D721Med (cell line): ENCODE results near the gene TOP3B.
"Not testable (repeated sequence)": the region's sequence is repeated elsewhere in the genome, so short reads cannot be mapped to it uniquely, and the experiment has no call there.

Experiments used
- DNase-seq: peaks from one replicate; pipeline ENCODE4 v3.0.0; 2011; ENCODE audit warnings: low spot score; ENCODE audit not compliant: insufficient read length
- FAIRE-seq: peaks from 2 replicates; lab custom pipeline; 2011; peaks lifted over from hg19 to GRCh38; lab: Jason Lieb, UNC
- TF ChIP-seq, protein P1 (sequence below): IDR thresholded peaks from 2 replicates; pipeline ENCODE4 v1.5.1; 2012; ENCODE audit warnings: mild to moderate bottlenecking, control low read depth; ENCODE audit not compliant: insufficient read depth; ENCODE audit errors: missing control alignments

Gene TOP3B

DNA sequence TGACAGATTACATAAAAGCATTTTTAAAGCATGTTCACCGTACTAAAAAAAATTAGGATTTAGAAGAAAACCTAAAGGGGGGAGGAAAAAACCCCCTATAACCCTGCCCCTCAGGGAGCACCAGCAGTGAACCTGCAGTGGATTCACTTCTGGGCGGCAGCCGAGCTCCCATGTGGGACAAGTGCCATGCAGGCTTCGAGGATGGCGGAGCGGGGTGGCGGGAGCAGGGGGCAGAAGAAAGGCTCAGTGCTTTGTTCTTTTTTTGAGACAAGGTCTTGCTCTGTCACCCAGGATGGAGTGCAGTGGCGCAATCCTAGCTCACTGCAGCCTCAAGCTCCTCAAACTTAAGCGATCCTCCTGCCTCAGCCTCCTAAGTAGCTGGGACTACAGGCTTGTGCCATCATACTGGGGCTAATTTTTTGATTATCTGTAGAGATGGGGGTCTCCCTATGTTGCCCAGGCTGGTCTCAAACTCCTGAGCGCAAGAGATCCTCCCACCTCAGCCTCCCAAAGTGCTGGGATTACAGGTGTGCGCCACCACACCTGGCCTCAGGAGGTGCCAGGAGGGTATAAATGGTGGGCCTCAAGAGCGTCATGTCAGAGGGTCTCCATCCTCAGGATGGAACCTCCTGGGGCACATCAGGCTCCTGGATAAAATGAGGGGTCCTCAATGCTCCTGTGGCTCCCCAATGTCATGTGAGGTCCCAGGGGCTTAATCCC lies 64.0 kb downstream of the TOP3B start:
- no peak for DNase-seq
- FAIRE-seq: no peak
- TF ChIP-seq, protein P1, sequence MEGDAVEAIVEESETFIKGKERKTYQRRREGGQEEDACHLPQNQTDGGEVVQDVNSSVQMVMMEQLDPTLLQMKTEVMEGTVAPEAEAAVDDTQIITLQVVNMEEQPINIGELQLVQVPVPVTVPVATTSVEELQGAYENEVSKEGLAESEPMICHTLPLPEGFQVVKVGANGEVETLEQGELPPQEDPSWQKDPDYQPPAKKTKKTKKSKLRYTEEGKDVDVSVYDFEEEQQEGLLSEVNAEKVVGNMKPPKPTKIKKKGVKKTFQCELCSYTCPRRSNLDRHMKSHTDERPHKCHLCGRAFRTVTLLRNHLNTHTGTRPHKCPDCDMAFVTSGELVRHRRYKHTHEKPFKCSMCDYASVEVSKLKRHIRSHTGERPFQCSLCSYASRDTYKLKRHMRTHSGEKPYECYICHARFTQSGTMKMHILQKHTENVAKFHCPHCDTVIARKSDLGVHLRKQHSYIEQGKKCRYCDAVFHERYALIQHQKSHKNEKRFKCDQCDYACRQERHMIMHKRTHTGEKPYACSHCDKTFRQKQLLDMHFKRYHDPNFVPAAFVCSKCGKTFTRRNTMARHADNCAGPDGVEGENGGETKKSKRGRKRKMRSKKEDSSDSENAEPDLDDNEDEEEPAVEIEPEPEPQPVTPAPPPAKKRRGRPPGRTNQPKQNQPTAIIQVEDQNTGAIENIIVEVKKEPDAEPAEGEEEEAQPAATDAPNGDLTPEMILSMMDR: no peak

DNA sequence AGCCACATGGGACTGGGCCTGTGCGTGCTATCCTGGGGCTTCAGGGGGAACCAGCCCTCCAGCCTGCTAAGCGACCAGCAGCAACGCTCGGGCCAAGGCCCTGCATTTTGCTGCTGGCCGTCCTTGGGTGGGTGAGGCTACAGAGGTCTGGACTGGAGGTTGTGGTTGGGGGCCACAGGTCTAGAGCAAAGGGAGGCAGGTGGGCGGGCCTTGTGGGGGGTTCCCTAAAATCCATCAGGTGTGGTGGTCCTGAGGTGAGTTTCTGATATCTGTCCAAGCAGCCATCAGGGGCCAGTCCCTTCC lies 64.7 kb downstream of the TOP3B start:
- no peak for DNase-seq
- FAIRE-seq: no peak
- TF ChIP-seq, protein P1: no peak

DNA sequence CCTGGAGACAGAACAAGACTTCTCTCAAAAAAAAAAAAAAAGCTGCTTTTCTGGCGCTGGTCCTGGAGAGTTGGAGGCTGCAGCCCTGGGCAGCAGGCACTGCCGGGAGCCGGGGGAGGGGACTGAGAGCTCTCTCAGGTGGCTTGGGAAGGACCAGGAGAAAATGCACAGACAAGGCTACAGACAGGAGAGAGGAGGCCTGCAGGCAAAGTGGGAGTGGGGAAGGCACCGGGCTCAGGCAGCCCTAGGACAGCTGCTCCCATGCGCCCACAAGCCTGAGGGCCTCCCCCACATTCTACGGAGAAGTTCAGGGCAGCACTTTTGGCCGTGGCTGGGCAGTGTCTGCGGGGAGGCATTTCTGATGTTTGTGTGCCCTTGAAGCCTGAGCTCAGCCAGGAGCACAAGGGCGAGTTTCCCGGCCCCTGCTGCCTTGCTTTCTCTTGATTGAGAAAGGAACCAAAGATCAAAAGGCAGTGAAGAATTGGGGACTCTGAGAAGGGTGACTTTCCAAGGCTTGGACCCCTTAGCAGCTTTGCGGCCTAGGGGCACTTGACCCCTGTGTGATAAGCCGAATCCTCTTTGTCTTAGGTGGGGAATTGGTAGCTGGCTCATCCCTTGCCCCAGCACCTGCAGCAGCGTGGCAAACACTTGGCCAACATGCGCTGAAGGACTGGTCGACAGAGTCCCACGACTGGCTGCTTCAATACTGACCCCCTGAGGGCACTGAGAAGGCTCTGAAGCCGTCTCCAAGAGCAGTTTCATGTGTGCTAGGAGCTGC lies 65.2 kb downstream of the TOP3B start:
- TF ChIP-seq, protein P1: no peak
- no peak for FAIRE-seq

DNA sequence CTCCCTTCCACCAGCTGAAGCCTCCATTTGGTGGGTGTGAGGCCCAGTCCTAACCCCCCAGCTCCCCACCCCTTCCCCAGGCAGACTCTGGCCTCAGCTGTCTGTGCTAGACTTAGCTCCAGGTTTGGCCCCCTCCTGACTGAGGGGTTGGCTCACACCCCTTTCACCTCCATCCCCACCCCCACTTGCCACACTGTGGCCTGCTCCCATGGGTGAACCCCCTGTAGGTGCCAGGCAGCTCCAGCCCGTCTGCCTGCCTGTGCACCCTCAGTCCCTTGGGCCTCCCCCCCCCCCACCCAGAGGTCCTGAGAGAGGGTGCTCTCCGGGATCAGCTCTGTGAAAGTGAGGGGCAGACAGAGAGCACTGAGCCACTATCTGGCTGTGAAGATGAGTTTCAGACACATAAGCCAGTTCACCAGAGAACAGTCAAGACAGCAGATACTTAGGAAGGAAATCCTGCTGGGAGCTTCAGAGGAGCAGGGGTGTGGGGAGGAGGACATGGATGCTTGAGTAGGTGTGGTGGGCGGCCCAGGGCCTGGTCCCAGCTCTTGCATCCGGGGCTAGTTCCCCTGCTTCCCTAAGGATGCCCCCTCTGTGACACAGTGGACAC lies 66.2 kb downstream of the TOP3B start:
- TF ChIP-seq, protein P1: no peak
- FAIRE-seq (no peak), DNase-seq (no peak)

More for the DNA sequence above, 65.2 kb downstream of the TOP3B start:
- no peak for DNase-seq

DNA sequence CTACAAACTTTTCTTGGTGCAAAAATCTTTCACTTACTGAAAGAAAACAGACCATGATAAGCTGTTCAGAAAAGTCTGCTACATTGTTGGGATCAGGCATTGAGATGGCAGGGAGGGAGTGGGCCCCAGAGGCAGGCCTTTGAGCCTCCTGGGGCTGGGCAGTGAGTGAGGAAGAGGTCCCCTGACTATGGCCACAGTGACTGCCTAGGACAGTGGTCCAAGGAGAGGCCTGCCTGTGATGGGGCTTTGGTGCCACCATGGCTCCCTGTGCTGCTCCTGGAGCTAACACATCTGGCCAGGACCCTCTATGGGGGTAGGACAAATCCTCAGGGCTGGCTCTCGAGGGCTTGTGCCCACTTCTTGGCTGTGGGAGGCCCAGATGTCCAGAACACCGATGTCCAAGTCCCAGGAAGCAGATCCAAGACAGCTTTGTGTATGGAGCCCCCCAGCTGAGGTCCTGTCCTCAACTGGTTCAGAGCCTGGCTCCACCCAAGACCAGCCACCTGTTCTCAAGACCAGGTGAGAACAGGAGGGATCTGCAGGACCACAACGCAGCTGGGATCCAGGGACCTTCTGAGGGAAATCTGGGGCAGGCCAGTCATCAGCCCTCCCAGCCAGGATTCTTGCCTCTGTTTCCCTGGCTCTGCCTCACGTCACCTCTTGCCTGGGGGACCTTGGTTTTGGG lies 66.8 kb downstream of the TOP3B start:
- TF ChIP-seq, protein P1: no peak
- FAIRE-seq (no peak), DNase-seq (no peak)

DNA sequence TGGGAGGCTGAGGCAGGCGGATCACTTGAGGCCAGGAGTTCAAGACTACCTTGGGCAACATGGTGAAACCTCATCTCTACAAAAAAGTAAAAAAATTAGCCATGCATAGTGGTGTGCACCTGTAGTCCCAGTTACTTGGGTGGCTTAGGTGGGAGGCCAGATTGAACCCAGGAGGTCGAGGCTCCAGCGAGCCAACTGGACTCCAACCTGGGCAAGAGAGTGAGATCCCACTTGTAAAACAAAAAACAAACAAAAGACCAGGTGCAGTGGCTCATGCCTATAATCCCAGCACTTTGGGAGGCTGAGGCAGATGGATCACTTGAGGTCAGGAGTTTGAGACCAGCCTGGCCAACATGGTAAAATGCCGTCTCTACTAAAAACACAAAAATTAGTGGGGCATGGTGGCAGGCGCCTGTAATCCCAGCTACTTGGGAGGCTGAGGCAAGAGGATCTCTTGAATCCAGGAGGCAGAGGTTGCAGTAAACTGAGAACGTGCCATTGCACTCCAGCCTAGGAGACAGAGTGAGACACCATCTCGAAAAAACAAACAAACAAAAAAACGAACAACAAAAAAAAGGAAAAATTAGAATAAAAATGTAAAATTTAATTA lies 68.4 kb downstream of the TOP3B start:
- FAIRE-seq, DNase-seq: not testable (repeated sequence)

DNA sequence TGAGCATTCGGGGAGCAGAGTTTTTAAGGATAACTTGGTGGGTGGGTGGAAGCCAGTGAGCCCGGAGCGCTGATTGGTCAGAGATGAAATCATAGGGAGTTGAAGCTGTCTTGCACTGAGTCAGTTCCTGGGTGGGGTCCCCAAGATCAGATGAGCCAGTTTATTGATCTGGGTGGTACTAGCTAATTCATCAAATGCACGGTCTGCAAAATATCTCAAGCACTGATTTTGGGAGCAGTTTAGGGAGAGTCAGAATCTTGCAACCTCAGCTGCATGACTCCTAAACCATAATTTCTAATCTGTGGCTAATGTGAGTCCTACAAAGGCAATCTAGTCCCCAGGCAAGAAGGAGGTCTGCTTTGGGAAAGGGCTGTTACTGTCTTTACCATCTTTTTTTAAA lies 72.2 kb downstream of the TOP3B start:
- DNase-seq, FAIRE-seq: not testable (repeated sequence)
